Measurements from ENCODE around the gene CALML5.

DNA sequence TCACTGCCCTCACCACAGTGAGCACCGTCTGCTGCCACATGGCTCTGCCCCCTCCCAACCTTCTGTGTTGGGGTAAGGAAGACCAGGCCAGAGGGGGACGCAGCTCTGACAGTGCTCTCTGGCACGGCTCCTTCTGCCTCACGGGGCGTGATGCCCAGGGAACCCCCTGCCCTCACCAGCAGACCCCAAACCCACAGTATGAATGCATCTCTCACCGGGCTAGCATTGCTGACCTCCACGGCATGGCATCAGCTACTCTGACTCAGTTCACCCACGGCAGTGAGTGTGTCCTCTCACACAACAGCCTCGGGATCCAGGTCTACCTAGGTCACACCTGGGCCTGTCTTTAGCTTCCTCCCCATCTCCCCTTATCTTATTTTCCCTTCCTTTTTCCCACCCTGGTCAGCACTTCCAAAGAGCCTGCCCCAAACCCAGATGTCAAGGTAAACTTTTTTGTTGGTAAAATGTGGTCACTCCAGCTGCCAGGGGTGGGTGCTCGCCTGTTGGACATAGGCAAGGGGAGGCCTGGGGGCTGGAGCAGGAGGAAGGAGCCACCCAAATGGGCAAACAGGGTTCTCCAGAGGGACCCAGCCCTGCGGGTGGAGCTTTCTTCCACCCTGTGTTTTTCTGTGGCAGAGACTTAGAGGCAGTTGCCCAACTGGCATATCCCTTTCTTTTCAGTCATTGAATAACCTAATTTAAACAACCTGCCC is 29.8 kb upstream of the CALML5 start:
- TF ChIP-seq EP300 (conservative IDR thresholded peaks at IDR 0.05; ENCODE audit: poor library complexity, severe bottlenecking) (no peak), TAF1 (IDR thresholded peaks at IDR 0.05; ENCODE audit: low read depth) (no peak), POLR2AphosphoS5 (IDR thresholded peaks at IDR 0.05) (no peak), SMC3 (conservative IDR thresholded peaks at IDR 0.05; ENCODE audit: poor library complexity) (no peak), EZH2 (IDR thresholded peaks at IDR 0.05; ENCODE audit: borderline replicate concordance, insufficient read depth, low read length, poor library complexity, severe bottlenecking) (no peak), MXI1 (conservative IDR thresholded peaks at IDR 0.05; ENCODE audit: poor library complexity, severe bottlenecking) (no peak)
- TF ChIP-seq, protein P1, sequence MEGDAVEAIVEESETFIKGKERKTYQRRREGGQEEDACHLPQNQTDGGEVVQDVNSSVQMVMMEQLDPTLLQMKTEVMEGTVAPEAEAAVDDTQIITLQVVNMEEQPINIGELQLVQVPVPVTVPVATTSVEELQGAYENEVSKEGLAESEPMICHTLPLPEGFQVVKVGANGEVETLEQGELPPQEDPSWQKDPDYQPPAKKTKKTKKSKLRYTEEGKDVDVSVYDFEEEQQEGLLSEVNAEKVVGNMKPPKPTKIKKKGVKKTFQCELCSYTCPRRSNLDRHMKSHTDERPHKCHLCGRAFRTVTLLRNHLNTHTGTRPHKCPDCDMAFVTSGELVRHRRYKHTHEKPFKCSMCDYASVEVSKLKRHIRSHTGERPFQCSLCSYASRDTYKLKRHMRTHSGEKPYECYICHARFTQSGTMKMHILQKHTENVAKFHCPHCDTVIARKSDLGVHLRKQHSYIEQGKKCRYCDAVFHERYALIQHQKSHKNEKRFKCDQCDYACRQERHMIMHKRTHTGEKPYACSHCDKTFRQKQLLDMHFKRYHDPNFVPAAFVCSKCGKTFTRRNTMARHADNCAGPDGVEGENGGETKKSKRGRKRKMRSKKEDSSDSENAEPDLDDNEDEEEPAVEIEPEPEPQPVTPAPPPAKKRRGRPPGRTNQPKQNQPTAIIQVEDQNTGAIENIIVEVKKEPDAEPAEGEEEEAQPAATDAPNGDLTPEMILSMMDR (IDR thresholded peaks at IDR 0.05; ENCODE audit: poor library complexity, severe bottlenecking) = no peak
- TF ChIP-seq, protein P2, sequence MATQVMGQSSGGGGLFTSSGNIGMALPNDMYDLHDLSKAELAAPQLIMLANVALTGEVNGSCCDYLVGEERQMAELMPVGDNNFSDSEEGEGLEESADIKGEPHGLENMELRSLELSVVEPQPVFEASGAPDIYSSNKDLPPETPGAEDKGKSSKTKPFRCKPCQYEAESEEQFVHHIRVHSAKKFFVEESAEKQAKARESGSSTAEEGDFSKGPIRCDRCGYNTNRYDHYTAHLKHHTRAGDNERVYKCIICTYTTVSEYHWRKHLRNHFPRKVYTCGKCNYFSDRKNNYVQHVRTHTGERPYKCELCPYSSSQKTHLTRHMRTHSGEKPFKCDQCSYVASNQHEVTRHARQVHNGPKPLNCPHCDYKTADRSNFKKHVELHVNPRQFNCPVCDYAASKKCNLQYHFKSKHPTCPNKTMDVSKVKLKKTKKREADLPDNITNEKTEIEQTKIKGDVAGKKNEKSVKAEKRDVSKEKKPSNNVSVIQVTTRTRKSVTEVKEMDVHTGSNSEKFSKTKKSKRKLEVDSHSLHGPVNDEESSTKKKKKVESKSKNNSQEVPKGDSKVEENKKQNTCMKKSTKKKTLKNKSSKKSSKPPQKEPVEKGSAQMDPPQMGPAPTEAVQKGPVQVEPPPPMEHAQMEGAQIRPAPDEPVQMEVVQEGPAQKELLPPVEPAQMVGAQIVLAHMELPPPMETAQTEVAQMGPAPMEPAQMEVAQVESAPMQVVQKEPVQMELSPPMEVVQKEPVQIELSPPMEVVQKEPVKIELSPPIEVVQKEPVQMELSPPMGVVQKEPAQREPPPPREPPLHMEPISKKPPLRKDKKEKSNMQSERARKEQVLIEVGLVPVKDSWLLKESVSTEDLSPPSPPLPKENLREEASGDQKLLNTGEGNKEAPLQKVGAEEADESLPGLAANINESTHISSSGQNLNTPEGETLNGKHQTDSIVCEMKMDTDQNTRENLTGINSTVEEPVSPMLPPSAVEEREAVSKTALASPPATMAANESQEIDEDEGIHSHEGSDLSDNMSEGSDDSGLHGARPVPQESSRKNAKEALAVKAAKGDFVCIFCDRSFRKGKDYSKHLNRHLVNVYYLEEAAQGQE (IDR thresholded peaks at IDR 0.05; ENCODE audit: borderline replicate concordance) = no peak

Measured in neural cell (in vitro differentiated cells).